B cell (primary cell): ENCODE data around the gene PGBD5. TPM values are rescaled to one million over a fixed set of nuclear protein-coding genes. Genes with fewer than 3 reads are reported as not detected.

Experiments used
- ATAC-seq: fragments of 200-7000 bp; cut with Tn5 transposase; one replicate; pipeline ENCODE4 v1.10.0; 2021; ENCODE audit warnings: low read depth, mild to moderate bottlenecking, moderate number of reproducible peaks, moderate library complexity
- CTCF ChIA-PET: fragments of 350-600 bp; sonication (Branson Sonifier 250); formaldehyde crosslinking; loops from one replicate; lab custom pipeline; 2021; ENCODE audit warnings: antibody characterized with exemption, inconsistent platforms; lab: Charles Lee
- POLR2A ChIA-PET: fragments of 350-600 bp; sonication (Branson Sonifier 250); formaldehyde crosslinking; loops from one replicate; lab custom pipeline; 2021; ENCODE audit warnings: antibody characterized with exemption; lab: Charles Lee
- DNase-seq: peaks from one replicate; pipeline ENCODE4 v3.0.0; 2013
- H2AFZ ChIP-seq: 2 replicates; pipeline ENCODE4 v1.6.1; 2012; ENCODE audit warnings: mild to moderate bottlenecking, low read depth, low read length; ENCODE audit not compliant: insufficient read depth, poor library complexity, severe bottlenecking
- H3K27ac ChIP-seq, 2 donors: 1 replicate in 1 of 2; 2 replicates in 1 of 2; pipeline ENCODE4 v1.5.1; 2012 to 2013; ENCODE audit warnings: low read length in 2 of 2, mild to moderate bottlenecking in 2 of 2, moderate library complexity in 1 of 2
- H3K27me3 ChIP-seq, 4 experiments: fragments of 200-600 bp in 1 of 4; sonication (generic) in 1 of 4; replicated peaks in 1 of 4; 1 replicate in 2 of 4; 2 replicates in 2 of 4; pipeline versions ENCODE4 v1.6.1 to v1.7.0; 2013 to 2016; ENCODE audit warnings: low read length in 3 of 4, mild to moderate bottlenecking in 2 of 4, mixed read lengths in 1 of 4, moderate library complexity in 1 of 4; ENCODE audit not compliant: insufficient read depth in 4 of 4, control insufficient read depth in 3 of 4; ENCODE audit errors: control extremely low read depth in 1 of 4
- H3K36me3 ChIP-seq, 2 experiments: replicated peaks in 1 of 2; 1 replicate in 1 of 2; 2 replicates in 1 of 2; pipeline versions ENCODE4 v1.6.1 to v1.7.1; 2013; ENCODE audit warnings: low read length in 1 of 2; ENCODE audit not compliant: insufficient read depth in 2 of 2, control insufficient read depth in 1 of 2; ENCODE audit errors: control extremely low read depth in 1 of 2, extremely low read depth in 1 of 2
- H3K4me1 ChIP-seq, 2 donors: fragments of 200-600 bp in 1 of 2; sonication (generic) in 1 of 2; 1 replicate in 1 of 2; 2 replicates in 1 of 2; pipeline versions ENCODE4 v1.5.1 to v1.6.1; 2013 to 2017; ENCODE audit warnings: low read length in 2 of 2; ENCODE audit not compliant: control insufficient read depth in 2 of 2, insufficient read depth in 2 of 2
- H3K4me2 ChIP-seq: replicated peaks from 2 replicates; pipeline ENCODE3; 2012; ENCODE audit warnings: mild to moderate bottlenecking, low read depth, low read length; ENCODE audit not compliant: poor library complexity, severe bottlenecking
- H3K4me3 ChIP-seq, 5 experiments: fragments of 200-600 bp in 1 of 5; sonication (generic) in 1 of 5; 1 replicate in 3 of 5; 2 replicates in 2 of 5; pipeline versions ENCODE4 v1.5.1 to v1.7.0; 2011 to 2016; ENCODE audit warnings: low read length in 4 of 5, mild to moderate bottlenecking in 4 of 5, low read depth in 2 of 5, control low read depth in 1 of 5, moderate library complexity in 1 of 5; ENCODE audit not compliant: insufficient read depth in 1 of 5; ENCODE audit errors: control extremely low read depth in 1 of 5, extremely low read depth in 1 of 5
- H3K79me2 ChIP-seq: fragments of 200-600 bp; sonication (generic); one replicate; pipeline ENCODE4 v1.6.0; 2016; ENCODE audit warnings: low read length; ENCODE audit not compliant: control insufficient read depth, insufficient read depth
- H3K9ac ChIP-seq: fragments of 200-600 bp; sonication (generic); 2 replicates; pipeline ENCODE4 v1.6.1; 2017; ENCODE audit warnings: mild to moderate bottlenecking, low read length, moderate library complexity
- H3K9me3 ChIP-seq, 3 donors: one replicate each; pipeline versions ENCODE4 v1.6.1 to v1.7.1; 2013; ENCODE audit warnings: low read length in 2 of 3; ENCODE audit not compliant: control insufficient read depth in 2 of 3, insufficient read depth in 1 of 3; ENCODE audit errors: control extremely low read depth in 1 of 3
- H4K20me1 ChIP-seq: 2 replicates; pipeline ENCODE4 v1.6.0; 2012; ENCODE audit warnings: mild to moderate bottlenecking, low read length; ENCODE audit not compliant: insufficient read depth, control insufficient read depth, poor library complexity, severe bottlenecking
- H3K27ac Mint-ChIP-seq: one replicate; pipeline ENCODE4 v1.8.0; 2021; ENCODE audit warnings: mixed read lengths
- H3K27me3 Mint-ChIP-seq: one replicate; pipeline ENCODE4 v1.8.0; 2021; ENCODE audit warnings: mixed read lengths
- H3K4me1 Mint-ChIP-seq: one replicate; pipeline ENCODE4 v1.8.0; 2021; ENCODE audit warnings: mixed read lengths
- H3K4me3 Mint-ChIP-seq: one replicate; pipeline ENCODE4 v1.8.0; 2021; ENCODE audit warnings: mixed read lengths
- H3K9me3 Mint-ChIP-seq: one replicate; pipeline ENCODE4 v1.8.0; 2022; ENCODE audit warnings: mixed read lengths; ENCODE audit not compliant: insufficient read depth
- EZH2 ChIP-seq: IDR thresholded peaks from 2 replicates; pipeline ENCODE4 v1.6.1; 2012; ENCODE audit warnings: borderline replicate concordance, low read depth, mild to moderate bottlenecking, moderate library complexity, low read length; ENCODE audit not compliant: insufficient read depth, poor library complexity, severe bottlenecking
- WGBS: methylation state at CpG from one replicate; pipeline ENCODE4 v1.1.5; 2013; ENCODE audit warnings: missing lambda C conversion rate; ENCODE audit not compliant: insufficient coverage; 5-methylcytosine and 5-hydroxymethylcytosine counted together
- intact Hi-C: fragments of 100-400 bp; cut with micrococcal nuclease; formaldehyde crosslinking; loops from one replicate; pipeline ENCODE4 v1.10.0; 2022
- polyA plus RNA-seq: library from polyadenylated mRNA; depleted of rRNA; stranded (reverse); fragments of >200 nt; gene quantifications from 2 replicates; pipeline ENCODE4 v1.2.3, GENCODE V29; 2012
- total RNA-seq, 2 donors: library from RNA; stranded (reverse); fragments of 120-200 nt in 1 of 2; gene quantifications; 1 replicate in 1 of 2; 2 replicates in 1 of 2; pipeline versions ENCODE4 v1.2.3 to v1.2.4, GENCODE V29; 2013 to 2022
- TF ChIP-seq, protein P1 (sequence below): fragments of 200-600 bp; IDR thresholded peaks from one replicate; pipeline ENCODE4 v1.8.0; 2022; ENCODE audit warnings: antibody characterized with exemption, mild to moderate bottlenecking

PGBD5 gene
- total and polyA plus RNA-seq, 2 donors (not counting 1 experiment from before 2014, with no cell fraction given): 0.07 TPM; not detected in 1

DNA sequence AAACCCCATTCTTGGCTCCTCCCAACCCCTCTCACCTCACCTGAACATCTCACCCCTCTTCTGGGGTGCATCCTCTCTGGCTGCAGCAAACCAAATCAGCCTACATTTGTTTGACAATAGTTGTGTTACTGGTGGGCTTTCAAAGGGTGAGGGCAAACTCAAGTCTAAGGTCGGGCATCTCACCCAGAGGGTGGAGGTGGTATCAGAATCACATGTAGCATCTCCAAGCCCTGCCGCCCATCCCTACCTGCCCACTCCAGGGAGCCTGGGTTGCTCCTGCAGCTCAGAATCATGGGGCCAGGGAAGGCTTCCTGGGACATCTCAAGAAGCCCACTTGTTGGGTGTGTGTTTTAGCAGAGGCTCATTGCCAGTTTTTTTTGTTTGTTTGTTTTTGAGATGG lies 35.8 kb downstream of the PGBD5 start:
- Histone ChIP-seq H3K4me2 (no peak overlapping the region), H3K4me3 (no peak overlapping the region), H3K9me3 (peaks cover 0 to 10% (median 0%) of the 10 kb centered on the region in 3 donors), H3K27me3 (peaks cover 0 to 15% (median 0%) of the 10 kb centered on the region in 4 experiments), H3K4me1 (no peaks in the 10 kb centered on the region), H3K9ac (no peak overlapping the region), H4K20me1 (no peaks in the 10 kb centered on the region), H3K27ac (no peak overlapping the region), H3K36me3 (no peaks in the 10 kb centered on the region), H3K79me2 (no peaks in the 10 kb centered on the region), H2AFZ (no peak overlapping the region)
- CTCF ChIA-PET: no interaction called here
- H3K4me3 Mint-ChIP-seq: no peak overlapping the region
- 100% methylated on average over 1 of the region's 2 CpGs for WGBS
- TF ChIP-seq, protein P1, sequence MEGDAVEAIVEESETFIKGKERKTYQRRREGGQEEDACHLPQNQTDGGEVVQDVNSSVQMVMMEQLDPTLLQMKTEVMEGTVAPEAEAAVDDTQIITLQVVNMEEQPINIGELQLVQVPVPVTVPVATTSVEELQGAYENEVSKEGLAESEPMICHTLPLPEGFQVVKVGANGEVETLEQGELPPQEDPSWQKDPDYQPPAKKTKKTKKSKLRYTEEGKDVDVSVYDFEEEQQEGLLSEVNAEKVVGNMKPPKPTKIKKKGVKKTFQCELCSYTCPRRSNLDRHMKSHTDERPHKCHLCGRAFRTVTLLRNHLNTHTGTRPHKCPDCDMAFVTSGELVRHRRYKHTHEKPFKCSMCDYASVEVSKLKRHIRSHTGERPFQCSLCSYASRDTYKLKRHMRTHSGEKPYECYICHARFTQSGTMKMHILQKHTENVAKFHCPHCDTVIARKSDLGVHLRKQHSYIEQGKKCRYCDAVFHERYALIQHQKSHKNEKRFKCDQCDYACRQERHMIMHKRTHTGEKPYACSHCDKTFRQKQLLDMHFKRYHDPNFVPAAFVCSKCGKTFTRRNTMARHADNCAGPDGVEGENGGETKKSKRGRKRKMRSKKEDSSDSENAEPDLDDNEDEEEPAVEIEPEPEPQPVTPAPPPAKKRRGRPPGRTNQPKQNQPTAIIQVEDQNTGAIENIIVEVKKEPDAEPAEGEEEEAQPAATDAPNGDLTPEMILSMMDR: no peak
- no peak for TF ChIP-seq EZH2
- POLR2A ChIA-PET: no interaction called here
- H3K9me3 Mint-ChIP-seq: no peaks in the 10 kb centered on the region
- ATAC-seq (no peak), DNase-seq (no peak)
- H3K27ac Mint-ChIP-seq: no peak overlapping the region
- intact Hi-C loops: no loop called here
- peaks cover 18% of the 10 kb centered on the region for H3K27me3 Mint-ChIP-seq
- no peaks in the 10 kb centered on the region for H3K4me1 Mint-ChIP-seq

DNA sequence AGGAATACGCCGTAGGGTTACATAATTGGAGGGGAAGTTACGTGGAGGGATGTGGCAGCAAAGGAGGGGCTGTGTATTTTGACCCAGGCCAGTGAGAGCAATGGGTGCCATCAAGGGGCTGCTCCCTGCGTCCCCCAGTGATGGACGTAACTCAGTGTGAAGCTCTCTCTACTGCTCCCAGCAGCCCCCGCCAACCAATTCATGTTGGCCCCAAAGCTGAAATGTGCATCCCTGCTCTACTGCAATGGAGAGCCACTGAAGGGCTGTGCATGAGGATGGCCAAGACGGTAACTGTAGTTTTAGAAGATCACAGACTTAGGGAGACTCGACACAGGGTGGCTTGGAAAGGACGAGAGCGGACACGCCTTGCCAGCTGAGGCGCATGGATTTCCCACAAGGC lies 38.3 kb downstream of the PGBD5 start:
- Histone ChIP-seq H3K4me2 (no peak overlapping the region), H3K9ac (no peak overlapping the region), H3K27ac (no peak overlapping the region), H4K20me1 (no peaks in the 10 kb centered on the region), H2AFZ (no peak overlapping the region), H3K79me2 (no peaks in the 10 kb centered on the region), H3K9me3 (peaks cover 0 to 3% (median 0%) of the 10 kb centered on the region in 3 donors), H3K4me3 (no peak overlapping the region), H3K4me1 (no peaks in the 10 kb centered on the region), H3K27me3 (peaks cover 0 to 18% (median 0%) of the 10 kb centered on the region in 4 experiments), H3K36me3 (no peaks in the 10 kb centered on the region)
- Mint-ChIP-seq H3K4me3 (no peak overlapping the region), H3K9me3 (no peaks in the 10 kb centered on the region), H3K27ac (no peak overlapping the region), H3K27me3 (peaks cover 22% of the 10 kb centered on the region), H3K4me1 (no peaks in the 10 kb centered on the region)
- CTCF ChIA-PET: no interaction called here
- ATAC-seq (no peak), DNase-seq (no peak)
- intact Hi-C loops: no loop called here
- WGBS: 97% methylated on average over 12 of the region's 12 CpGs
- TF ChIP-seq, protein P1: no peak
- no peak for TF ChIP-seq EZH2
- POLR2A ChIA-PET: no interaction called here
